Measurements from ENCODE around the gene TCERG1L.
"Not testable (repeated sequence)": the region's sequence is repeated elsewhere in the genome, so short reads cannot be mapped to it uniquely, and the experiment has no call there.

The TCERG1L gene

GRCh38 chr10:131186547-131187253 lies 124.8 kb downstream of the TCERG1L start:
- no peak for DNase-seq (ENCODE audit: low read depth in 3 of 3)

- DNase-seq (ENCODE audit: low read depth in 3 of 3), result no peak
These were observed 127.0 kb downstream of the TCERG1L start for GRCh38 chr10:131184503-131184902.

- DNase-seq (ENCODE audit: low read depth in 3 of 3), result no peak
These were observed 127.9 kb downstream of the TCERG1L start for GRCh38 chr10:131183546-131184045.

DNA sequence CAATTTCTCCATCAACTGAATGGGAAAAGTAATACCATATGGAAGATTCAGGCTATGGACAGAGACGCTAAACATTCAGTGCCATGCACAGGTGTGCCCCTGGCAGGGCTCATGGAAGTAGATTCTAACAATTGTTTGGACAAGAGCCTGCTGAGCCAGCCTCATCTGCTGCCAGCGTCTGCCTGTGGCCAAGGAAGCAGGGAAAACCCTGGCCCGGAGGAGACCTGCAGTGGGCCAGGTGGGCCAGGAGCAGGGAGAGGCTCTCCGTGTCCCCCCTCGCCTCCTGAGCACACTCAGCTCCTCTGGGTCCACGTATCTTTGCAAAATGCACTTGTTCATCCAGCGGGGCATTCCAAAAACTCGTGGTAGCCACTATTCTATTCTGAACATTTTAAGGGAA lies 130.1 kb downstream of the TCERG1L start:
- DNase-seq (ENCODE audit: low read depth in 3 of 3), result no peak

- DNase-seq (ENCODE audit: low read depth in 3 of 3), result no peak
These were observed 130.6 kb downstream of the TCERG1L start for GRCh38 chr10:131180740-131181415.

DNA sequence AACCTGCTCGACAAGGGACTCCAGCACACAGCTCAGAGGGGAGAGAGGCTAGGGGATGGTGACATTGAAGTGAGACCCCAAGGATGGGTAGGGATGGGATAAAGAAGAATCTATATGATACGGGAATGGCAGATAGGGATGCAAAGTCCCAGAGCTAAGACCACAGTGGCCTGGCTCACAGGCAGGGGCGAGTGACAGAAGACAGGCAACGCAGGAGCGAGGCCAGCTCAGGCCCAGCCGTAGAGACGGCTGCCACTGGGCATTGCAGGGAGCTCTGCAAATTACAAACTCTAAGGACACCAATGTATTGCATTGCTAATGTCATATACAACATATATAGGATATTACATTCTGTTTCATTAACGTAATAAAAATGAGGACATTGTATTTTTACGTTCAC lies 131.4 kb downstream of the TCERG1L start:
- DNase-seq (ENCODE audit: low read depth in 3 of 3), result no peak

- no peak for DNase-seq (ENCODE audit: low read depth in 3 of 3)
These were observed 132.2 kb downstream of the TCERG1L start for GRCh38 chr10:131179361-131179760.

DNA sequence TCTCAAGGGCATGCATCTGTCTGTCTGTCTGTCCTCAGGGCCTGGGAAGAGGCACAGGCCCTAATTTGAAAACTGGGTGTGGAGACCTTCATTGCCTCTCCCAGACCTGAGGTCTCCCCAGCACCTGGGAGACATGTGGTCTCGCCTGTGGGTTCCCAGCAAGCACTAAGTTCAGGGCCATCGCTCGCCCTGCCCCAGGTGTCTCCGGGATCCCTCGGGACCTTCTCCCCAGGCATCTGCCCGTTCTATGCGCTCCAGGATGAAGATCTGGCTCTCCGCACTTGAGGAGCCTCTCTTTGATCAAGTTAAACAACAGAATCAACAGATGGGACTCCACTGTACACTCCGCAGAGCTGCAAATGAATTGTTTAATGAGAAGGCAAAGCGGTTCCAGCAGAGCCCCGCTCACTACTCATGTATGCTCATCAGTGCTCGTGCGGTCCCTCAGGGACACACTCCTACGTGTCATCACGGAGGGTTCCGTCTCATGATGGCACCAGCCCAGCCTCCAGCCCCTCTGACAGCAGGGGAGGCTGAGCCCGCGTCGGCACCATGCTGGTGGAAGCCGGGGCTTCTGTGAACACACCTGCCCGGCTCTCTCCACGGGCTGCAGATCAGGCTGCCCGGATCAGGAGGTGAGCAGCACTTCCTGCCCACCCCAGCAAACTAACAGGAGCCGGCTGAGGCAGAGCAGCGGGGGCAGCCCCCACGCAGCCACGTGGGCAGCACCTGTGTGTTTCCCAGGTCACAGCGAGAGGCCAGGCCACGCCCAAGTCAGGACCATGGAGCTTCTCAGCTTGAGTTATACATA lies 132.8 kb downstream of the TCERG1L start:
- no peak for DNase-seq (ENCODE audit: low read depth in 3 of 3)

DNA sequence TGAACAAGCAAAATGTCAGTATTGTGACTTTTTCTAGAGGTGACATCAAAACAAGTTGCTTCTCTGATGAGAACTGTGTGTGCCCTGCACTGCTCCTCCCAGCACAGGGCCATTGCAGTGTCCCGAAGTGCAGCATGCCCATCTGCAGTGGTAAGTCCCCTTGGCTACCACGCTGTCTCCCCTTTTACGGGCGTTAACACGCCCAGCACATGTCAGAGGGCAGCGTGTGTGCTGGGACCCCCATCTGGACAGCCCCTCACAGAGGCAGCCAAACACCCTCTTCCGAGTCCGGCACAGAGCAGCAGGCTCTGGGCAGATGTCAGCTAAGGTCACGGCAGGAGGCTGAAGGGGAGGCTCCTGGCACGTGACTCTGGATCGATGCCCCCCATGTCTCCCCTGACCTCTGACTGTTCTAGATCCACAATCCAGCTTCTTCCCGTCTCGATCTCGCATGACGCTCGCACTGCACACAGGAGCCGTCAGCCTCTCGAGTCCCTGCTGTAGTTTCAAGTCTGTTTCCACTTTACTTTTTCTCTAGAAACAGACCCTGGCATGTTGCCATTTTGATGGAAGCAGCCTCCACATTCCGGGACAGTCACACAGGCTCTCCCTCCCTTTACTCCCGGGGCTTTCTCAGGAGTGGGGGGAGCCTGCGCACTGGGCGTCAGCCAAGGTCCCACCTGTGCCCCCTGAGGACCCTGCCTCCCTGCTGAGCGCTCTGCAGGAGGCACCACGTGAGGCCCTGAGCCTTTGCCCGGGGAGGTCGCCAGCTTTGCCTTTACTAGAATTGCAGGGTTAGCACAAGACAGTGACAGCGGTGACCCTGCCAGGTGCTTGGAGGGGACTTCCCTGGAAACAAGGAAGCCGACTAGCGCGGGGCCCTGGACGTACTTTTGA lies 133.8 kb downstream of the TCERG1L start:
- no peak for DNase-seq (ENCODE audit: low read depth in 3 of 3)

DNA sequence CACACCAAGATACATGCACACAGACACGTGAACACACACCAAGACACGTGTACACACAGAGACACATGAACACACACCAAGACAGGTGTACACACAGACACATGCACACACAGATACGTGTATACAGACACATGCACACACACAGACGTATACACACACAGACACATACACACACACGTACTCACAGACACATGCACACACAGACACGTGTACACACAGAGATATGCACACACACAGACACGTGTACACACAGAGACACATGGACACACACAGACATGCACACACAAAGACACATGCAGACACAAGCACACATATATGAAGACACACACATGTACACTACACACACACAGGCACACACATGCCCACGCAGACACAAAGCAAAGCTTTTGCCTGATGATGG lies 134.6 kb downstream of the TCERG1L start:
- DNase-seq (ENCODE audit: low read depth in 3 of 3), result no peak

GRCh38 chr10:131176324-131176723 lies 135.2 kb downstream of the TCERG1L start:
- DNase-seq (ENCODE audit: low read depth in 3 of 3), result not testable (repeated sequence)

GRCh38 chr10:131175891-131176290 lies 135.6 kb downstream of the TCERG1L start:
- DNase-seq (ENCODE audit: low read depth in 3 of 3), result no peak

GRCh38 chr10:131174651-131175540 lies 136.6 kb downstream of the TCERG1L start:
- no peak for DNase-seq (ENCODE audit: low read depth in 3 of 3)

DNA sequence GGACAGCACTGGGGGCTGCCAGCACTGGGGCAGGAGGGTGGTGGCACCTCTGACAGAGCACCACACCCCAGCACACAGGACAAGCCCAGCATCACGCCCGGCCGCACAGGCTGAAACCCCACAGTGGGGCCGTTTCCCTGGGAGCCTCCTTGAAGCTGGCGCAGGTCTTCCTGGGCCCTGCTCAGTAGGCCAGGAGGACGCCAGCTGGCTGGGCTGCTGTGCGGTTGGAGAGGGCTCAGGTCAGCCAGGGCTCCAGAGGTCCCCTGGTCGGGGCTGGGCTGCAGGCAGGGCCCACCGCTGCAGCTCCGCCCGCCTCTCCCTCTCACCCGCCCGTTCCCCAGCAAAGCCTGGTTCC lies 137.3 kb downstream of the TCERG1L start:
- DNase-seq (ENCODE audit: low read depth in 3 of 3), result no peak

DNA sequence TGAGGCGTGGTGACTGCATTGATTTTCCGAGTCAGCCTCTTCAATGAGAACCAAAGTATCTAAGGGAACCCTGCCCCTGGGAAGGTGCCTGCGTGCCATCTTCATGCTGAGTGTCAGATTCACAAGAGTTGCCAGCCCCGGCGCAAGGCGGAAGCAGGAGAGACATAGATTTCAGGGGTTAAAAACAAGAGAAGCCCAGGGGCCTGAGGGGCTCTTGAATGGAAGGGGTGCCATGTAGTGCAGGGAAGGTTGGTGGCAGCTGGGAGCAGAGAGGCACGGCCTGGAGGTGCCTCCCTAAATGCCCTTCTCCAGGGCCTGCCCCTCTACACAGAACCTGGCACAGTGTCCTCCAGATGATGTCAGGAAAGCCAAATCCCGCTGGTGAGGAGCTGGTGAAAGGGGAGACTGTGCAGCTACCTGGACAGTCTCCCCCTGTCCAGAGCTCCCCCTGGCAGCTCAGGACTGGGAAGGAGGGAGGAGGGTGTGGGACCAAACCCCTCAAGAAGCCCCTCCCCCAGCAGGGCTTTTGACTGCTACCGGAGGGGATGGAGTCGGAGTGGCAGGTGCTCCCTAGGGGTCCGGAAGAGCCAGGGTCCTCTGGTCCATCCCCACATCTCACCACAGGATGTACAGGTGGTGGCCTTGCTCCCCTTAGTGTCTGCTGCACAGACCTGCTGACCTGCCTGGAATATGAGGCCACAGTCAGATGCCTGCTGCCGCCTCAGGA lies 137.9 kb downstream of the TCERG1L start:
- no peak for DNase-seq (ENCODE audit: low read depth in 3 of 3)

- DNase-seq (ENCODE audit: low read depth in 3 of 3), result no peak
These were observed 139.1 kb downstream of the TCERG1L start for GRCh38 chr10:131172433-131172832.

DNA sequence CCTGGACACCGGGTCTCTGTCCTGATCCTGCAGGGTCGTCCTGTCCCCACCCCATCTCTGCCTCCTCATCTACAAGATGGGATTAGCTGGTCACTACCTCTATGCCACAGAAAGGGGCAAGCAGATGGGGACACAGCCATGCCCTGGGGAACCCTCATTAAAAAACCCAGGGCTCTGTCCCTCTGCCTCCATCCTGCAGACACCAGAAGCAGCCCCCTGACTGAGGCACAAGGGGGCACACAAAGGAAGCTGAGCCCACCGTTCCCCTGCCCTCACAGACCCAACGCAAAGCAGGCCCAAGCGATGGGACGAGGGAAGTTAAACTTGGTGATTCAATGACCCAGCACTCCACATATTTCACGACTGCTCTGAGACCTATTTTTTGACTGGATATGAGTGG lies 142.4 kb downstream of the TCERG1L start:
- DNase-seq (ENCODE audit: low read depth in 3 of 3), result no peak

DNA sequence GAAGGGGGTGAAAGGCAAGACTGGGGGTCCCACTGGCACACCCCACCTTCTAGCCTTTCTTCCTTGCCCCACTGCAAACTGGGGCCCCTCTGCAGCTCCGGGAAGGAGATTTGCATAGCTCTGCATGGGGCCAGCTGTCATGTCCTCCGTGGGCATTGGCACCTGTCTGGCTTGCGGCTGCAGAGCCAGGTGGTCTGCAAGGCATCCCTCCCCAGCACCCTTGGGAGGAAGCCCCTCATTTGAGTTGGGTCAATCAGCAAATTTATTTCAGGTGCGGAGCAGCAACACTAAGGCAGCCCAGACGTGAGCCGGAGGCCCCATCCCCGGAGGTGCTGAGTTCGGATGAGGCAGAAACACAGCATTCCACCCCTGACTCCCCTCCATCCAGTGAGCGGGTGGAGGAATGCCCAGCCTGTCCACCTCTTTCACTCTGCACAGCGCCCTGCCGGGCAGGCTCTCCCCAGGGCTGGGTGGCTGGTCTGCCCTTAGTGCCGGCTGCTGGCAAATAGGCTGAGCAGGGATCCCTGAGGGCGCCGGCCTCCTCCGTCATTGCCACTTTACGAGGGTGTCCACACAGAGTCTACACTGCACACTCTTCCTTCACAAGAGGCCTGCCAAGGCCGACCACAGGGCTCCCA lies 143.2 kb downstream of the TCERG1L start:
- no peak for DNase-seq (ENCODE audit: low read depth in 3 of 3)

All from stimulated activated CD4-positive, alpha-beta T cell treated with anti-CD3 and anti-CD28 coated beads, TNF-alpha, amount 100 ng/mL, for 24 hours (primary cell).